GM21529 (cell line): ENCODE data around the gene SNAP47.

Source experiments
- ATAC-seq: cut with Tn5 transposase; IDR thresholded peaks from one replicate; pipeline ENCODE4 v1.9.1; 2021; ENCODE audit not compliant: unreplicated experiment

The SNAP47 gene

GRCh38 chr1:227767401-227768124 is 32.3 kb downstream of the SNAP47 start:
- ATAC-seq, result no peak

- no peak for ATAC-seq
Observed at GRCh38 chr1:227768125-227768439, 32.8 kb downstream of the SNAP47 start.

GRCh38 chr1:227768640-227769039 is 33.4 kb downstream of the SNAP47 start:
- no peak for ATAC-seq

GRCh38 chr1:227769047-227769935 is 34.1 kb downstream of the SNAP47 start:
- ATAC-seq, result no peak

- no peak for ATAC-seq
Observed at GRCh38 chr1:227769936-227770494, 34.8 kb downstream of the SNAP47 start.

- ATAC-seq, result no peak
Observed at GRCh38 chr1:227770812-227771211, 35.6 kb downstream of the SNAP47 start.

- no peak for ATAC-seq
Observed at GRCh38 chr1:227771326-227771725, 36.1 kb downstream of the SNAP47 start.

- ATAC-seq, result no peak
Observed at GRCh38 chr1:227771771-227772170, 36.5 kb downstream of the SNAP47 start.

GRCh38 chr1:227773558-227773957 is 38.3 kb downstream of the SNAP47 start:
- no peak for ATAC-seq

- ATAC-seq, result no peak
Observed at GRCh38 chr1:227774051-227774731, 39.0 kb downstream of the SNAP47 start.

- ATAC-seq, result no peak
Observed at GRCh38 chr1:227774821-227775661, 39.8 kb downstream of the SNAP47 start.

GRCh38 chr1:227775841-227776240 is 40.6 kb downstream of the SNAP47 start:
- no peak for ATAC-seq

GRCh38 chr1:227776331-227776771 is 41.1 kb downstream of the SNAP47 start:
- no peak for ATAC-seq

GRCh38 chr1:227777156-227777555 is 41.9 kb downstream of the SNAP47 start:
- no peak for ATAC-seq

- no peak for ATAC-seq
Observed at GRCh38 chr1:227777646-227778045, 42.4 kb downstream of the SNAP47 start.

- ATAC-seq, result no peak
Observed at GRCh38 chr1:227778401-227778947, 43.2 kb downstream of the SNAP47 start.

- ATAC-seq, result no peak
Observed at GRCh38 chr1:227779021-227779441, 43.8 kb downstream of the SNAP47 start.

GRCh38 chr1:227779685-227780084 is 44.5 kb downstream of the SNAP47 start:
- no peak for ATAC-seq

GRCh38 chr1:227780101-227781044 is 45.1 kb downstream of the SNAP47 start:
- ATAC-seq, result no peak
